Neutrophil (primary cell): ENCODE results near the gene PLXNA1.

Experiments used
- H3K27ac ChIP-seq: fragments of 200-600 bp; sonication (generic); 2 replicates; pipeline ENCODE4 v1.5.1; 2016; ENCODE audit warnings: mild to moderate bottlenecking, moderate library complexity
- H3K27me3 ChIP-seq: fragments of 200-600 bp; sonication (generic); 2 replicates; pipeline ENCODE4 v1.6.0; 2016; ENCODE audit warnings: mild to moderate bottlenecking
- H3K36me3 ChIP-seq: fragments of 200-600 bp; sonication (generic); 2 replicates; pipeline ENCODE4 v1.5.1; 2017
- H3K4me1 ChIP-seq, 2 experiments: fragments of 200-600 bp in 1 of 2; sonication (generic) in 1 of 2; 1 replicate in 1 of 2; 2 replicates in 1 of 2; pipeline versions ENCODE4 v1.5.1 to v1.6.1; 2013 to 2016; ENCODE audit warnings: low read depth in 1 of 2, low read length in 1 of 2, mild to moderate bottlenecking in 1 of 2, moderate library complexity in 1 of 2; ENCODE audit not compliant: control insufficient read depth in 1 of 2, insufficient read depth in 1 of 2
- H3K4me3 ChIP-seq, 2 experiments: fragments of 200-600 bp in 1 of 2; sonication (generic) in 1 of 2; 1 replicate in 1 of 2; 2 replicates in 1 of 2; pipeline ENCODE4 v1.5.1; 2013 to 2016; ENCODE audit warnings: low read depth in 1 of 2, low read length in 1 of 2, mild to moderate bottlenecking in 1 of 2, moderate library complexity in 1 of 2
- H3K9me3 ChIP-seq: fragments of 200-600 bp; sonication (generic); 2 replicates; pipeline ENCODE4 v1.5.1; 2016
- TF ChIP-seq, protein P1 (sequence below): fragments of 200-600 bp; sonication (generic); IDR thresholded peaks from 2 replicates; pipeline ENCODE4 v1.5.1; 2016; ENCODE audit warnings: antibody characterized with exemption

Gene PLXNA1

DNA sequence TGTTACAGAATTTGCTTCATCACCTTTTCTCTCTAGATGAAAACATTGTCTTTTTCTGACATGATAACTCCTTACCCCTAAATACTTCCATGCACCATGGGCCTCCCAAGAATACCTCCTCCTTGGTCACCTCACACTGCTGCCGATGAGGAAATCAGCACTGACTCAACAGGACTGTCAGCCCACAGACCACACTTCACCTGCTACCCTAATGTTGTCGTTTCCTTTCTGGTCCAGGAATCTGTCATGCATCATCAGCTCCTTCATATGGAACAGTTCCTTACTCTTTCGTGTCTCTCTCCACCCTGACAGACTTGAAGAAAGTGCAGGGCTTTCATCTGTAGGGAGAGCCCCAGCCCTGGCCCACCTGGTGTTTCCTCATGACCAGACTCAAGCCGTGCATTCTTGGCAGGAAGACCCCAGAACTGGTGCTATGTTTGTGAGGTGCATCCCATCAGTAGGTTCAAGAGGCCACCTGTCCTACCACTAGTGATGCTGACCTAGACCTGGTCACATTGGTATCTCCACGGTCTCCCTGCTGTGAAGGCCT lies 41.1 kb upstream of the PLXNA1 start:
- TF ChIP-seq, protein P1, sequence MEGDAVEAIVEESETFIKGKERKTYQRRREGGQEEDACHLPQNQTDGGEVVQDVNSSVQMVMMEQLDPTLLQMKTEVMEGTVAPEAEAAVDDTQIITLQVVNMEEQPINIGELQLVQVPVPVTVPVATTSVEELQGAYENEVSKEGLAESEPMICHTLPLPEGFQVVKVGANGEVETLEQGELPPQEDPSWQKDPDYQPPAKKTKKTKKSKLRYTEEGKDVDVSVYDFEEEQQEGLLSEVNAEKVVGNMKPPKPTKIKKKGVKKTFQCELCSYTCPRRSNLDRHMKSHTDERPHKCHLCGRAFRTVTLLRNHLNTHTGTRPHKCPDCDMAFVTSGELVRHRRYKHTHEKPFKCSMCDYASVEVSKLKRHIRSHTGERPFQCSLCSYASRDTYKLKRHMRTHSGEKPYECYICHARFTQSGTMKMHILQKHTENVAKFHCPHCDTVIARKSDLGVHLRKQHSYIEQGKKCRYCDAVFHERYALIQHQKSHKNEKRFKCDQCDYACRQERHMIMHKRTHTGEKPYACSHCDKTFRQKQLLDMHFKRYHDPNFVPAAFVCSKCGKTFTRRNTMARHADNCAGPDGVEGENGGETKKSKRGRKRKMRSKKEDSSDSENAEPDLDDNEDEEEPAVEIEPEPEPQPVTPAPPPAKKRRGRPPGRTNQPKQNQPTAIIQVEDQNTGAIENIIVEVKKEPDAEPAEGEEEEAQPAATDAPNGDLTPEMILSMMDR: no peak
- Histone ChIP-seq H3K4me3 (no peak overlapping the region), H3K27me3 (peaks cover 6% of the 10 kb centered on the region), H3K27ac (no peak overlapping the region), H3K4me1 (no peaks in the 10 kb centered on the region), H3K9me3 (no peaks in the 10 kb centered on the region), H3K36me3 (no peaks in the 10 kb centered on the region)

DNA sequence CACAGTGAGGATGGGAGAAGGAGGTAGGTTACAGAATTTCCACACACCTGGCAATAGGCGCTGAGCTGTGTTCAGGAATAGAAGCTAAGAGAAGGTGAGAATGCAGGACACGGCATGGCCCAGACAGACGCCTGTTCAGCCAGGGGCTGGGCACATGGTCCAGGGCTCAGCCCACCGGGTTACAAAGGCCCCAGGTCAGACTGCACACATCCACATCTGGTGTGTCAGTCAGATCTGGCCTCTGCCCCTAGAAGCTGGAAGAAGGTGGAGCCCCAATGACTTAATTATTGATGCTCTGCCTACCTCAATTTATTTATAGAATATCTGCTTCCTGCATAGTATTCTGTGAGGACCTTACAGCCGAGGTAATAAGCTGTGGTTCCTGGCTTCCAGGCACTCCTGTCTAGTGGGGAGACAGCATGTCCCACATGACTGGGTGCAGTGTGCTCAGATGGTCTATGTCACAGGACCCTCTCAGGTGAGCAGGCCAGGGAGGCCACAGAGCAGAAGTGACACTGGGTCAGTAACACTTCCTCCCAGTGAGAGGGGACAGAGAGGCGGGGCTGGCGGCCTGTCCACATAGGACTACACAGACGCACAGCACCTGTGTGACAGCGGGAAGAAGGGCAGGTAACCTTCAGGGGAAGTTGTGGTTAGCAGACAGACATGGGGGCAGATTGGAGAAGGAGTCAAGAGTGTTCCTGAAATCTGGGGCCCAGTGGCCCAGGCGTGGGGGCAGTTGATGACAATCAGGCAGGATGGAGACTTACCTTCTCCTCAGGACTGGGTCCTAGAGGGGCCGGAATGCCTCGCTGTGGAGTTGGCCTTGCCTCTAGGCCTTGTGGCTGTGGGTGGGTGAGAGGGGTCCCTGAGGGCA lies 38.6 kb upstream of the PLXNA1 start:
- TF ChIP-seq, protein P1: no peak
- Histone ChIP-seq H3K36me3 (no peaks in the 10 kb centered on the region), H3K27ac (no peak overlapping the region), H3K9me3 (no peaks in the 10 kb centered on the region), H3K4me3 (no peak overlapping the region), H3K27me3 (peaks cover 6% of the 10 kb centered on the region), H3K4me1 (no peaks in the 10 kb centered on the region)

DNA sequence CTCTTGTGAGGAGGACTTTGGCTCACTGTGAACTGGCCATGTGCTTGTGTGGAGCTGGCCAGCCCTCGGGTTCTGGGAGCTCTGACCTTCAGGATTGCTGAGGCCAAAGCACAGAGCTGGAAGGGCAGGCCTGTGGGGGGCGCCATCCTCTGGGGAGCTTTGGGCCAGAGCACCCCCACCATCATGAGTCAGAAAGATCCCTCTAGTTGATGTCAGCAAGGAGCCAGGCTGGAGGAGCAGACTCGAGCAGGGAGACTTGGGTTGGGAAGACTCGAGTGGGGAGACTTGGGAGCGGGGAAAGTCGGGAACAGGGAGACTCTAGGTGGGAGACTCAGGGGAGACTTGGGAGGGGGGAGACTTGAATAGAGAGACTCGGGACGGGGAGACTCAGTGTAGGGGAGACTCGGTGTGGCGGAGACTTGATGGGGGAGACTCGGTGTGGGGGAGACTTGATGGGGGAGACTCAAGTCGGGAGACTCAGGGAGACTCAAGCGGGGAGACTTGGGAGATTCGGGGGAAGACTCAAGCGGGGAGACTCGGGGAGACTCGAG lies 37.7 kb upstream of the PLXNA1 start:
- no peak overlapping the region for H3K27ac ChIP-seq

GRCh38 chr3:126945891-126946290 lies 37.0 kb upstream of the PLXNA1 start:
- H3K4me1 ChIP-seq: no peaks in the 10 kb centered on the region
- H3K36me3 ChIP-seq: no peaks in the 10 kb centered on the region
- no peaks in the 10 kb centered on the region for H3K9me3 ChIP-seq
- H3K4me3 ChIP-seq: no peak overlapping the region
- no peaks in the 10 kb centered on the region for H3K27me3 ChIP-seq
- TF ChIP-seq, protein P1: no peak
- H3K27ac ChIP-seq: no peak overlapping the region

More for the DNA sequence above, 37.7 kb upstream of the PLXNA1 start:
- no peak overlapping the region for H3K4me3 ChIP-seq
- no peaks in the 10 kb centered on the region for H3K36me3 ChIP-seq
- no peaks in the 10 kb centered on the region for H3K9me3 ChIP-seq
- H3K27me3 ChIP-seq: peaks cover 3% of the 10 kb centered on the region
- H3K4me1 ChIP-seq: no peaks in the 10 kb centered on the region
- TF ChIP-seq, protein P1: no peak

- H3K4me1 ChIP-seq: no peaks in the 10 kb centered on the region
- H3K9me3 ChIP-seq: no peaks in the 10 kb centered on the region
- no peak overlapping the region for H3K4me3 ChIP-seq
- no peaks in the 10 kb centered on the region for H3K27me3 ChIP-seq
- no peaks in the 10 kb centered on the region for H3K36me3 ChIP-seq
- TF ChIP-seq, protein P1: no peak
- no peak overlapping the region for H3K27ac ChIP-seq
Measured at GRCh38 chr3:126946405-126946804, 36.5 kb upstream of the PLXNA1 start.
